Right kidney (tissue), 1 donor: ENCODE results near the gene METTL25B.

ENCODE experiments used
- DNase-seq: peaks from one replicate; pipeline ENCODE4 v3.0.0-alpha.2; 2016

Gene METTL25B

GRCh38 chr1:156768610-156769295 lies 40.5 kb downstream of the METTL25B start:
- no peak for DNase-seq

- no peak for DNase-seq
These were observed 44.0 kb downstream of the METTL25B start for GRCh38 chr1:156772222-156772621.

- DNase-seq, result no peak
These were observed 44.6 kb downstream of the METTL25B start for GRCh38 chr1:156772728-156773497.

- no peak for DNase-seq
These were observed 45.3 kb downstream of the METTL25B start for GRCh38 chr1:156773607-156774006.

GRCh38 chr1:156775799-156776198 lies 47.5 kb downstream of the METTL25B start:
- no peak for DNase-seq

- DNase-seq, result no peak
These were observed 48.7 kb downstream of the METTL25B start for GRCh38 chr1:156776942-156777341.

- DNase-seq, result no peak
These were observed 49.3 kb downstream of the METTL25B start for GRCh38 chr1:156777573-156777972.

- no peak for DNase-seq
These were observed 53.4 kb downstream of the METTL25B start for GRCh38 chr1:156781585-156782186.

GRCh38 chr1:156785458-156785857 lies 57.2 kb downstream of the METTL25B start:
- DNase-seq, result no peak
